Measurements from ENCODE around the gene GCGR.
A peak's percentile ranks its signal among the peaks of the same experiment; 100 is the strongest.
"Not testable (repeated sequence)": the region's sequence is repeated elsewhere in the genome, so short reads cannot be mapped to it uniquely, and the experiment has no call there.

Gene GCGR

GRCh38 chr17:81832608-81833159 lies 28.7 kb downstream of the GCGR start:
- no peak for DNase-seq (ENCODE audit: low read depth)

GRCh38 chr17:81833160-81833920 lies 29.4 kb downstream of the GCGR start, which contains the start of gene MCRIP1:
Gene MCRIP1, minus strand, starts transcription at chr17:81833291. Its CDS starts 8,785 bp downstream, at chr17:81824506.
- peak; percentile 93 for DNase-seq (ENCODE audit: low read depth)

- DNase-seq (ENCODE audit: low read depth) = no peak
Measured at GRCh38 chr17:81833921-81834830, 30.2 kb downstream of the GCGR start.

- DNase-seq (ENCODE audit: low read depth) = no peak
Measured at GRCh38 chr17:81834831-81835267, 30.9 kb downstream of the GCGR start, which contains the start of gene PPP1R27. Gene PPP1R27, minus strand, starts transcription at chr17:81835050. Its CDS starts 97 bp downstream, at chr17:81834953.

GRCh38 chr17:81837641-81838040 lies 33.7 kb downstream of the GCGR start:
- peak; percentile 84 for DNase-seq (ENCODE audit: low read depth)

- DNase-seq (ENCODE audit: low read depth) = no peak
Measured at GRCh38 chr17:81838753-81839255, 34.9 kb downstream of the GCGR start.

- no peak for DNase-seq (ENCODE audit: low read depth)
Measured at GRCh38 chr17:81839301-81839700, 35.4 kb downstream of the GCGR start.

GRCh38 chr17:81840059-81840458 lies 36.1 kb downstream of the GCGR start:
- not testable (repeated sequence) for DNase-seq (ENCODE audit: low read depth)

- no peak for DNase-seq (ENCODE audit: low read depth)
Measured at GRCh38 chr17:81840826-81841778, 37.2 kb downstream of the GCGR start.

- DNase-seq (ENCODE audit: low read depth) = no peak
Measured at GRCh38 chr17:81841866-81842265, 37.9 kb downstream of the GCGR start.

GRCh38 chr17:81842378-81842724 lies 38.4 kb downstream of the GCGR start:
- no peak for DNase-seq (ENCODE audit: low read depth)

GRCh38 chr17:81842725-81843504 lies 39.0 kb downstream of the GCGR start:
- DNase-seq (ENCODE audit: low read depth) = peak; percentile 70

GRCh38 chr17:81843713-81844326 lies 39.9 kb downstream of the GCGR start:
- no peak for DNase-seq (ENCODE audit: low read depth)

- no peak for DNase-seq (ENCODE audit: low read depth)
Measured at GRCh38 chr17:81844327-81844851, 40.4 kb downstream of the GCGR start.

GRCh38 chr17:81844887-81845286 lies 40.9 kb downstream of the GCGR start:
- DNase-seq (ENCODE audit: low read depth) = no peak

- DNase-seq (ENCODE audit: low read depth) = no peak
Measured at GRCh38 chr17:81845361-81845760, 41.4 kb downstream of the GCGR start.

- no peak for DNase-seq (ENCODE audit: low read depth)
Measured at GRCh38 chr17:81845881-81846742, 42.2 kb downstream of the GCGR start.

Data from fibroblast of gingiva (primary cell).